Nasal cavity respiratory epithelium epithelial cell of viscerocranial mucosa (primary cell): ENCODE data around the gene PPFIBP2. TPM values are rescaled to one million over a fixed set of nuclear protein-coding genes. Genes with fewer than 3 reads are reported as not detected.

Source experiments
- total RNA-seq: library from RNA; depleted of rRNA; stranded (reverse); fragments of >200 nt; gene quantifications from 2 replicates; pipeline ENCODE4 v1.2.3, GENCODE V29; 2014

Gene PPFIBP2
- total RNA-seq: 21.5 and 35.0 TPM in 2 replicates

DNA sequence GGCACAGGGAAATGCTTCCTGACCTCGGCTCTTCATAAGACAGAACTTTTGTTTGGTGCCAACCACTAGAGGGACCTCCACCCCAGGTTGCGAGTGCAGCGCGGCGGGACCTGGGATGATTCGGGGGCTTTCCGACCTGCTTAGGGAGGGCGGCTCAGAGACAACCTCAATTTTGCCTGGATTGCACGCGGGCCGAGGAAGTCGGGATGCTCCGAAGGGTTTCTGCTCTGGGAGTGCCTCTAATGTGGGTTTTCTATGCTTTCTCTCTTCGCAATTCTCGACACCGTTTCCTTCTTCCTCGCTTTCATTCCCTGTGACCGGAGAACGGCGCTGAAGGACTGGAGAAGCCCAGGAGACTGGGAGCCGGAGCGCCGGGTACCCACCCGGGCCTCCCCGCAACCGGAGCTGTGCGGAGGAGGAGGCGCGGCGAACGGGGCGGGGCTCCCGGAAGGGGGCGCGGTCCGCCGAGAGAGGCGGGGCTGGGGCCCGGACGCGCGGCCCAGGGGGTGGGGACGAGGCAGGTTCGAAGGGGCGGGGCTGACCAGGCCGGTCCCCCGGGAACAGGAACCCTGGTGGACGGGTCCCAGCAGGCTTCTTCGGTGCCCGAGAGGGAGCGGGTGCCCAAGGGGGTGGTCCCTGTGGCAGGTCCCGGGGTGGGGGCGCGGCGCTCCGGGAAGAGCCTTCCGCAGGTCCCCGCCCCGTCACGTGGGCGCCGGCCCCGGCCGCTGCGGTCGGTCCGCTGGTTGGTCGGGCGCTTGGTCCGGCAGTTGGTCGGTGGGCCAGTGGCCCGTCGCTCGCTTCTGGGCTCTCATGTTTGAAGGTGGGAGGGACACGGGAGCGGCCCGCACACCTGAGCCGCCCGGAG lies at the start of gene PPFIBP2:
Gene PPFIBP2, plus strand, starts transcription at position 766 of the 865 bp plus-strand sequence. CDS start 35,477 bp downstream, outside the sequence.

DNA sequence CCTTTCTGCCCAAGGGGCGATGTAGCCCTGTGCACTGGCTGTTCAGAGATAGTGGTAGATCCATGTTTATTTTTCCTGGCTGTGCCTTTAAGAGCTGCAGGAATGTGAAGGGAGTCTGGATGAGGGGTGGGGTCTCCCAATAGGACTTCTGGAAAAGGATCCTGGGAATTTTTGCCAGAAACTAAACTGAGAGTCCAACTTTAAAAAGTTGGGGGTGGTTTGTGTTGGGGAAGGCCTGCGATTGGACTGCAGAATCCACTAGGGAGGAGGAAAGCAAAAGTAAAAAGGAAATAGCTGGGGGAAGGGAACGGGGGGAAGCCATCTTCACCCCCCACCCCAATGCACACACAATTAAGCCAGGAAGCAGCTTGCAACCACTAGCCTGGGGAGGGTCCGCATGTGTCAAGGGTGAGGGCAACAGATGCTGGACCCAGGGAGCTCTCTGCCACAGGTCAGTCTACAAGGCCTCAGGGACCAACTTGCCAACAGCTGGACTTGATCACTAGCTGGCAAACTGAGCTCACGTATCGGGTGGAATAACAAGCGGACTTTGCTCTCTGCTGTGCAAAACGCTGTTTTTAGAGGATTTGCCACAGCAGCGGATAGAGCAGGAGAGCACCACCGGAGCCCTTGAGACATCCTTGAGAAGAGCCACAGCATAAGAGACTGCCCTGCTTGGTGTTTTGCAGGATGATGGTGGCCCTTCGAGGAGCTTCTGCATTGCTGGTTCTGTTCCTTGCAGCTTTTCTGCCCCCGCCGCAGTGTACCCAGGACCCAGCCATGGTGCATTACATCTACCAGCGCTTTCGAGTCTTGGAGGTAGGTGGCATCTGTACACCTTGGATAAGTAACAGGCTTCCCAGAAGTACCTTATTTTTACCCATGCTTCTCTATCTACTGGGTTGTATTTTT lies 28.4 kb upstream of the PPFIBP2 start, which contains the start of gene OLFML1:
Gene OLFML1, plus strand, starts transcription at position 321 of the 912 bp plus-strand sequence. Its CDS starts 370 bp downstream, at position 691.

DNA sequence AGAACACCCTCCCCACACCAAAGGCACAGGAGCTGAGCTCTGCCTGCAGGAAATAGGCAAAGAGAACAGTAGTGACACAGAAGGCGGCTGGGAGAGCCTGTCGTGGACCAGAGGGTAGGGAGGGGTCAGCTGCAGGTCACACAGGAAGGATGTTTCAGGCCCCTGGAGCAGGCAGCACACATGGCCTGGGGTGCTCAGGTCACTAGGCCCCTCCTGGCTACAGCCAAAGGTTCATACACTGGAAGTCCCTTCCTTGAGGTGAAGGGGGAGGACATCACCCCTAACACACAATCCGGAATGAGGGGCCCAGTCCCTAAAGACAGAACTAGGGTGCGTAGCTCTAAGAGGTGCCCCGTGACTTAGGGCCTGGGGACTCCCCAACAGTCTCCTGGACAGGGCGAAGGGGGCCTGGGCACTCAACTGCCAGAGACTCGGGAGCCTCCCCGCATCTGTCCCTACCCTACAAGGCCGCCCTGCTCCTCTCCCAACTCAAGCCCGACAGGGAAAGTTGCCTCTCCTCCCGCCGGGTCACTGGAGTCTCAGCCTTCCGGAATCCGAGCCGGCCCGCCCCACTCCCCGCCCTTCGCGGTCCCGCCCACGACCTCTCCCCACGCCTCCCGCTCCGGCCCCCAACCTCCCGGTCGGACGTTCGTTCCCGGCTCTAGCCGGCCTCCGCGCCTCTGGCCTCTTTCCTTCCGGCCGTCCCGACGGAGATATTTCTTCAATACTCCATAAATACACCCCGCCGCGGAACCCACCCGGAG lies 159.3 kb downstream of the PPFIBP2 start, which contains the start of gene CYB5R2:
Gene CYB5R2, minus strand, starts transcription at position 541 of the 764 bp plus-strand sequence. CDS start 675 bp downstream, outside the sequence.

Other genes with a start within 250 kb of the PPFIBP2 start
- not detected in 2 replicates for gene OLFML1, start 28.5 kb upstream of the PPFIBP2 start, total RNA-seq
- gene CYB5R2, start 159.5 kb downstream of the PPFIBP2 start, total RNA-seq: 8.9 and 25.6 TPM in 2 replicates
- gene OVCH2, start 192.5 kb downstream of the PPFIBP2 start, total RNA-seq: 0.34 and 10.7 TPM in 2 replicates